ENCODE results near the gene ATMIN.

Gene ATMIN

GRCh38 chr16:81077076-81077940, 41.7 kb downstream of the ATMIN start, which contains the start of gene C16orf46:
Gene C16orf46, minus strand, starts transcription at chr16:81077238. Its CDS starts 13,283 bp downstream, at chr16:81063955.
- Histone ChIP-seq H3K4me1 (ENCODE audit: control insufficient read depth in 1 of 2, insufficient read depth in 1 of 2, low read depth in 1 of 2, low read length in 1 of 2) (peaks cover 11 to 19% of the 10 kb centered on the region in 2 experiments), H3K4me3 (ENCODE audit: low read depth in 1 of 2, low read length in 1 of 2) (peak within 1 kb of the TSS; percentile 82 to 99), H3K36me3 (no peaks in the 10 kb centered on the region), H3K9me3 (no peaks in the 10 kb centered on the region), H3K27ac (peak within 1 kb of the TSS; percentile 91), H3K27me3 (no peaks in the 10 kb centered on the region)
- TF ChIP-seq, protein P1, sequence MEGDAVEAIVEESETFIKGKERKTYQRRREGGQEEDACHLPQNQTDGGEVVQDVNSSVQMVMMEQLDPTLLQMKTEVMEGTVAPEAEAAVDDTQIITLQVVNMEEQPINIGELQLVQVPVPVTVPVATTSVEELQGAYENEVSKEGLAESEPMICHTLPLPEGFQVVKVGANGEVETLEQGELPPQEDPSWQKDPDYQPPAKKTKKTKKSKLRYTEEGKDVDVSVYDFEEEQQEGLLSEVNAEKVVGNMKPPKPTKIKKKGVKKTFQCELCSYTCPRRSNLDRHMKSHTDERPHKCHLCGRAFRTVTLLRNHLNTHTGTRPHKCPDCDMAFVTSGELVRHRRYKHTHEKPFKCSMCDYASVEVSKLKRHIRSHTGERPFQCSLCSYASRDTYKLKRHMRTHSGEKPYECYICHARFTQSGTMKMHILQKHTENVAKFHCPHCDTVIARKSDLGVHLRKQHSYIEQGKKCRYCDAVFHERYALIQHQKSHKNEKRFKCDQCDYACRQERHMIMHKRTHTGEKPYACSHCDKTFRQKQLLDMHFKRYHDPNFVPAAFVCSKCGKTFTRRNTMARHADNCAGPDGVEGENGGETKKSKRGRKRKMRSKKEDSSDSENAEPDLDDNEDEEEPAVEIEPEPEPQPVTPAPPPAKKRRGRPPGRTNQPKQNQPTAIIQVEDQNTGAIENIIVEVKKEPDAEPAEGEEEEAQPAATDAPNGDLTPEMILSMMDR (IDR thresholded peaks at IDR 0.05): peak; percentile 32

GRCh38 chr16:81080233-81080632, 44.6 kb downstream of the ATMIN start:
- no peak overlapping the region for H3K27ac ChIP-seq
- no peaks in the 10 kb centered on the region for H3K27me3 ChIP-seq
- H3K4me1 ChIP-seq (ENCODE audit: control insufficient read depth in 1 of 2, insufficient read depth in 1 of 2, low read depth in 1 of 2, low read length in 1 of 2): peaks cover 11 to 19% of the 10 kb centered on the region in 2 experiments
- no peak overlapping the region for H3K4me3 ChIP-seq (ENCODE audit: low read depth in 1 of 2, low read length in 1 of 2)
- H3K36me3 ChIP-seq: no peaks in the 10 kb centered on the region
- TF ChIP-seq, protein P1 (IDR thresholded peaks at IDR 0.05): no peak
- H3K9me3 ChIP-seq: no peaks in the 10 kb centered on the region

DNA sequence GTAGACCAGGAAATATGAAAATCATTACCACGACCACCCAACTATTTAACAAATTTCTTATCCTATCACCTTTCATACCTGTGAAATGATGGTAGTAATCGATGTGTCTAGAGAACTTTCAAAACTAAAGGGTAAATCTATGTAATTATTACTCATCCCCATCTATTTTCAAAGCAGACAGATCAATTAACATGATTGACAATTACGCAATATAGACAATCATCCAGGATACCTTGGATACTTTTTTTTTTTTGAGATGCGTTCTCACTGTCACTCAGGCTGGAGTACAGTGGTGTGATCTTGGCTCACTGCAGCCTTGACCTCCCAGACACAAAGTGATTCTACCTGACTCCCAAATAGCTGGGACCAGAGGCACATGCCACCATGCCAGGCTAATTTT, 45.4 kb downstream of the ATMIN start:
- Histone ChIP-seq H3K36me3 (no peaks in the 10 kb centered on the region), H3K9me3 (no peaks in the 10 kb centered on the region), H3K4me1 (ENCODE audit: control insufficient read depth in 1 of 2, insufficient read depth in 1 of 2, low read depth in 1 of 2, low read length in 1 of 2) (peaks cover 11 to 18% of the 10 kb centered on the region in 2 experiments), H3K4me3 (ENCODE audit: low read depth in 1 of 2, low read length in 1 of 2) (no peak overlapping the region), H3K27me3 (no peaks in the 10 kb centered on the region), H3K27ac (no peak overlapping the region)
- TF ChIP-seq, protein P1 (IDR thresholded peaks at IDR 0.05): no peak

GRCh38 chr16:81088836-81089235, 53.2 kb downstream of the ATMIN start:
- TF ChIP-seq, protein P1 (IDR thresholded peaks at IDR 0.05): no peak
- Histone ChIP-seq H3K4me1 (ENCODE audit: control insufficient read depth in 1 of 2, insufficient read depth in 1 of 2, low read depth in 1 of 2, low read length in 1 of 2) (no peaks in the 10 kb centered on the region), H3K27ac (no peak overlapping the region), H3K27me3 (no peaks in the 10 kb centered on the region), H3K4me3 (ENCODE audit: low read depth in 1 of 2, low read length in 1 of 2) (no peak overlapping the region), H3K36me3 (no peaks in the 10 kb centered on the region), H3K9me3 (no peaks in the 10 kb centered on the region)

- H3K4me3 ChIP-seq (ENCODE audit: low read depth in 1 of 2, low read length in 1 of 2): no peak overlapping the region
Observed at GRCh38 chr16:81094771-81095251, 59.2 kb downstream of the ATMIN start.

More at GRCh38 chr16:81094771-81095251, 59.2 kb downstream of the ATMIN start:
- Histone ChIP-seq H3K36me3 (no peaks in the 10 kb centered on the region), H3K27me3 (peaks cover 16% of the 10 kb centered on the region), H3K9me3 (no peaks in the 10 kb centered on the region), H3K27ac (no peak overlapping the region), H3K4me1 (ENCODE audit: control insufficient read depth in 1 of 2, insufficient read depth in 1 of 2, low read depth in 1 of 2, low read length in 1 of 2) (peaks cover 9 to 11% of the 10 kb centered on the region in 2 experiments)
- TF ChIP-seq, protein P1 (IDR thresholded peaks at IDR 0.05): no peak
